Measurements from ENCODE around the gene CCDC43.
"Not testable (repeated sequence)": the region's sequence is repeated elsewhere in the genome, so short reads cannot be mapped to it uniquely, and the experiment has no call there.

Gene CCDC43

DNA sequence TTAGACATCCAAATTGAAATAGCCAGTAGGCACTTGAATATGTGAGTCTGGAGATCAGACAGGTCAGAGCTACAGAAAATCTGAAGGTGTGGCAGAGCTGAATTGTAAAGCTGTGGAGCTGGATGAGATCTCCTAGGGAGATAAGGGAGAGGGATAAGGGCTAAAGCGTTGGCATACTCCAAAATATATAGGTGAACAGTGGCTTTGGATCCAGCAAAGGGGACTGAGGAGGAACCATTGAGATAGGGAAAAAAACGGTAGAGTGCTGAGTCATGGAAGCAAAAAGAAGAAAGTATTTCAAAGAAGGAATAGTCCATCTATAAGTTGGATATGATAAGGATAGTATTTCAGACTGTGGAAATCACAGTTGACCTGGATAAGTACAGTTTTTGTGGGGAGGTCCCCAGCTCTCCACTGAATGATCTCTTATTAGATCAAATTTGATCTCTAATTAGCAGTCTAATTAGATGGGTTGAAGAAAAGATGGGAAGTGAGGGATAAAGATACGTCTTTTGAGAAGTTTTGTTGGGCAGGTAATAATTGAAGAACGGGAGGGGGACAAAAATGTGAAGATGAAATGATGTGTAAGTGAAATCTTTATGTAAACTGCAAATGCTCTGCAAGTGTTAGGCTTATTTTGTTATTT, 18.3 kb upstream of the CCDC43 start:
- H3K27ac ChIP-seq (ENCODE audit: low read depth, low read length) = peak overlapping the region; percentile 81
- peaks cover 9% of the 10 kb centered on the region for H3K4me1 ChIP-seq (ENCODE audit: control insufficient read depth, insufficient read depth, low read length, unreplicated experiment)
- peaks cover 24% of the 10 kb centered on the region for H3K79me2 ChIP-seq (ENCODE audit: control insufficient read depth, insufficient read depth, low read length, unreplicated experiment)

DNA sequence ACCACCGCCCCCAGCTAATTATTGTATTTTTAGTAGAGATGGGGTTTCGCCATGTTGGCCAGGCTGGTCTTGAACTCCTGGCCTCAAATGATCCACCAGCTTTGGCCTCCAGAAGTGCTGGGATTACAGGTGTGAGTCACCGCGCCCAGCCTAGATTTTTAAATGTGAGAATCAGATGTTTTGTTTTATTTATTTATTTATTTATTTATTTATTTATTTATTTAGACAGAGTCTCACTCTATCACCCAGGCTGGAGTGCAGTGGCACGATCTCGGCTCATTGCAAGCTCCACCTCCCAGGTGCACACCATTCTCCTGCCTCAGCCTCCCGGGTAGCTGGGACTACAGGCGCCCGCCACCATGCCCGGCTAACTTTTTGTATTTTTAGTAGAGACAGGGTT, 10.7 kb upstream of the CCDC43 start:
- H3K27me3 ChIP-seq (ENCODE audit: insufficient read depth, low read length); H3K4me1 ChIP-seq (ENCODE audit: control insufficient read depth, insufficient read depth, low read length, unreplicated experiment); H2AFZ ChIP-seq (ENCODE audit: low read length, unreplicated experiment); H3K36me3 ChIP-seq (ENCODE audit: insufficient read depth, low read length); H3K79me2 ChIP-seq (ENCODE audit: control insufficient read depth, insufficient read depth, low read length, unreplicated experiment); H3K4me3 ChIP-seq (ENCODE audit: low read depth, low read length); H3K27ac ChIP-seq (ENCODE audit: low read depth, low read length): not testable (repeated sequence)

More for the DNA sequence above, 18.3 kb upstream of the CCDC43 start:
- Histone ChIP-seq H2AFZ (ENCODE audit: low read length, unreplicated experiment) (peak overlapping the region; percentile 96), H3K4me3 (ENCODE audit: low read depth, low read length) (peak overlapping the region; percentile 98), H3K36me3 (ENCODE audit: insufficient read depth, low read length) (no peaks in the 10 kb centered on the region), H3K27me3 (ENCODE audit: insufficient read depth, low read length) (no peaks in the 10 kb centered on the region)

DNA sequence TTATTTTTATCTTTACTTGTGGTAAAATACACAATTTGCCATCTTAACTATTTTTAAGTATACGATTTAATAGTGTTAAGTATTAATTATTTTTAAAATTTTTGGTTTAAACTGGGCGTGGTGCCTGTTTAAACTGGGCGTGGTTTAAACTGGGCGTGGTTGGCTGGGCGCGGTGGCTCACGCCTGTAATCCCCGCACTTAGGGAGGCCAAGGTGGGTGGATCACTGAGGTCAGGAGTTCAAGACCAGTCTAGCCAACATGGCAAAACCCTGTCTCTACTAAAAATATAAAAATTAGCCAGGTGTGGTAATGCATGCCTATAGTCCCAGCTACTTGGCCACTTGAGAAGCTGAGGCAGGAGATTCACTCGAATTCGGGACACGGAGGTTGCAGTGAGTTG, 4.0 kb upstream of the CCDC43 start:
- H3K27ac ChIP-seq (ENCODE audit: low read depth, low read length) = no peak overlapping the region
- H3K36me3 ChIP-seq (ENCODE audit: insufficient read depth, low read length) = no peaks in the 10 kb centered on the region
- H3K79me2 ChIP-seq (ENCODE audit: control insufficient read depth, insufficient read depth, low read length, unreplicated experiment) = peaks cover 16% of the 10 kb centered on the region
- H2AFZ ChIP-seq (ENCODE audit: low read length, unreplicated experiment) = no peak overlapping the region
- H3K4me1 ChIP-seq (ENCODE audit: control insufficient read depth, insufficient read depth, low read length, unreplicated experiment) = no peaks in the 10 kb centered on the region
- no peak overlapping the region for H3K4me3 ChIP-seq (ENCODE audit: low read depth, low read length)
- H3K27me3 ChIP-seq (ENCODE audit: insufficient read depth, low read length) = no peaks in the 10 kb centered on the region

DNA sequence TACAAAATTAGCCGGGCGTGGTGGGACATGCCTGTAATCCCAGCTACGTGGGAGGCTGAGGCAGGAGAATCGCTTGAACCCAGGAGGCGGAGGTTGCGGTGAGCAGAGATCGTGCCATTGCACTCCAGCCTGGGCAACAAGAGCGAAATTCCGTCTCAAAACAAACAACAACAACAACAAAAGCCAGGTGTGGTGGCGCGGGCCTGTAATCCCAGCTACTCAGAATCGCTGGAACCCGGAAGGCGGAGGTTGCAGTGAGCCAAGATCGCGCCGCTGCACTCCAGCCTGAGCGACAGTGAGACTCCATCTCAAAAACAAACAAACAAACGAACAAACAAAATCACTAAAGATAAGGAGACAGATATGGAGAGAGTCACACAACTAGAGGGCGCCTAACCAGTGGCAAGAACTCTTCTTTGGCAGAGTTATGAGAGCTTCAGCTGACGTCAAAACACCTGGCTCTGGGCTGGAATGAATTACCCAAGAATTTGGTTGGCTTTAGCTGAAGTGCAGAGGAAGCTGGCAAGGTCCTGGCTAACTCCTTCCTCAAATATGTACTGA, 1.2 kb upstream of the CCDC43 start:
- H3K36me3 ChIP-seq (ENCODE audit: insufficient read depth, low read length); H3K4me1 ChIP-seq (ENCODE audit: control insufficient read depth, insufficient read depth, low read length, unreplicated experiment); H3K27me3 ChIP-seq (ENCODE audit: insufficient read depth, low read length): not testable (repeated sequence)
- peak overlapping the region; percentile 78 for H2AFZ ChIP-seq (ENCODE audit: low read length, unreplicated experiment)
- peak overlapping the region; percentile 97 for H3K4me3 ChIP-seq (ENCODE audit: low read depth, low read length)
- peak overlapping the region; percentile 81; the same call in 1 of the 2 replicates for H3K27ac ChIP-seq (ENCODE audit: low read depth, low read length)
- peaks cover 36% of the 10 kb centered on the region for H3K79me2 ChIP-seq (ENCODE audit: control insufficient read depth, insufficient read depth, low read length, unreplicated experiment)

DNA sequence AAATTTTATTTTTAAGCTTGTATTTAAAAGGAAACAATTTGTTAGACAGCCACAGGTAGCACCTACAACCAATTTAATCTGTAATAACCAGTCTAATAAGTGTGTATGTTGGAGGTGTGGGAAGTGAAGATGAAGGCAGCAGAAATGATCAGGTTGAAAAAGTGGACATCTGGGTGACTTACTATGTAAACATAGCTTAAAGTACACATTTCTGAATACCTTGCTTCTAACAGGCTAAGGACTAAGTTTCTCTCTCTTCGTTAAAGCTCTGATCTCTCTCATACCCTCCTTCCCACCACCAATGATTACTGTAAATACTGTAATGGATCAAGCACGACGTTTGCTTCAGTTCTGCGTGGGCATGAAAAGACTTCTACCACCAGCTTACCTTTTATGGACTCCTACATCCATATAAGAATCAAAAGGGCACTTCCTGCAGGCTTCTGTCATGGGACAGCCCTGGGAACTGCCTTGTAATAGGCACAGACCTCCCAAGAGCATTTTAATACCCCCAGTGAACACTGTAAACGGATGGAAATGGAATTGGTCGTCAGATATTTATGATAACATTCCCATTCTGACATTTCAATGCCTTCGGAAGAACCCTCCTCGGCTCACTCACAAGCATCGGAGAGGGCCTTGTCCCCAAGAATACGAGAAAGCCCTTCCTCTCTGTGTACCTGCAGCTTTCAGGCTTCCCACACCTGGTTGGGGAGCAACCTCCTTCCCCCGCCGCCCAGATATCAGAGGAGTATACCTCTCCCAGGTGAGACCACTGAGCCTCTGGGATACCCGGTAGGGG, 700 bp downstream of the CCDC43 start:
- H2AFZ ChIP-seq (ENCODE audit: low read length, unreplicated experiment) = peak overlapping the region; percentile 78
- H3K36me3 ChIP-seq (ENCODE audit: insufficient read depth, low read length) = no peaks in the 10 kb centered on the region
- peaks cover 41% of the 10 kb centered on the region for H3K79me2 ChIP-seq (ENCODE audit: control insufficient read depth, insufficient read depth, low read length, unreplicated experiment)
- no peaks in the 10 kb centered on the region for H3K27me3 ChIP-seq (ENCODE audit: insufficient read depth, low read length)
- peak overlapping the region; percentile 97 for H3K4me3 ChIP-seq (ENCODE audit: low read depth, low read length)
- peak overlapping the region; percentile 6; the same call in 1 of the 2 replicates for H3K27ac ChIP-seq (ENCODE audit: low read depth, low read length)
- no peaks in the 10 kb centered on the region for H3K4me1 ChIP-seq (ENCODE audit: control insufficient read depth, insufficient read depth, low read length, unreplicated experiment)

DNA sequence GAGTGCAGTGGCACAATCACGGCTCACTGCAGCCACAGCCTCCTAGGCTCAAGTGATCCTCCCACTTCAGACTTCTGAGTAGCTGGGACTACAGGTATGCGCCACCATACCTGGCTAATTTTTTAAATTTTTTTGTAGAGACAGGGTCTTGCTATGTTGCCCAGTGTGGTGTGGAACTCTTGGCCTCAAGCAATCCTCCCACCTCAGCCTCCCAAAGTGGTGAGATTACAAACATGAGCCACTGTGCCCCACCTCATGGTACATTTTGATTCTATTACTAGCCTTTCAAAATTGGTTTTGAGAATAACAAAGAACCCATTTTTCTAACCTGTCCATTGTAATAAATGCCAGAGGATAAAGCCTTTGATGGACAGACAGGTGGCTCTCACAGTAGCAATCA, 1.4 kb downstream of the CCDC43 start:
- Histone ChIP-seq H3K36me3 (ENCODE audit: insufficient read depth, low read length) (no peaks in the 10 kb centered on the region), H3K4me3 (ENCODE audit: low read depth, low read length) (peak overlapping the region; percentile 97), H3K27me3 (ENCODE audit: insufficient read depth, low read length) (no peaks in the 10 kb centered on the region), H3K4me1 (ENCODE audit: control insufficient read depth, insufficient read depth, low read length, unreplicated experiment) (no peaks in the 10 kb centered on the region), H2AFZ (ENCODE audit: low read length, unreplicated experiment) (no peak overlapping the region), H3K27ac (ENCODE audit: low read depth, low read length) (no peak overlapping the region), H3K79me2 (ENCODE audit: control insufficient read depth, insufficient read depth, low read length, unreplicated experiment) (peaks cover 41% of the 10 kb centered on the region)

DNA sequence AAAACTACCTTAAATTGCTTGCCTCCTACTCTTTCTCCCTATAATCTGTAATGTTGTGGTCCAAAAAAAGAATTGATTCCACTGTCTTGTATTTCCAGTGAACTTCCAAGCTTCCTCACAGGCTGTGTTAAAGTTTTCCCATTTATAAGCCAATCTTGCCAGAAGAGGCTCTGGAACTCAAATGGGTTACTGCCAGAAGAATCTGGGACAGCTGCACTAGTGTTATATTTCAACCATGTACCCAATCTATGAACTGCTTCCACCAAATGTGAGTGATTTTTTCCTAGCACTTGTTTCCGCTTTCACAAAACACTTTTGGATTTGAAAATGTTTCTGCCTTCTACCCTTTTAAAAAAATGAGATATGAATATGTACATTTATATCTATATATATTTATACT, 1.8 kb downstream of the CCDC43 start:
- Histone ChIP-seq H3K36me3 (ENCODE audit: insufficient read depth, low read length) (no peaks in the 10 kb centered on the region), H2AFZ (ENCODE audit: low read length, unreplicated experiment) (no peak overlapping the region), H3K27ac (ENCODE audit: low read depth, low read length) (no peak overlapping the region), H3K4me3 (ENCODE audit: low read depth, low read length) (no peak overlapping the region), H3K4me1 (ENCODE audit: control insufficient read depth, insufficient read depth, low read length, unreplicated experiment) (no peaks in the 10 kb centered on the region), H3K27me3 (ENCODE audit: insufficient read depth, low read length) (no peaks in the 10 kb centered on the region), H3K79me2 (ENCODE audit: control insufficient read depth, insufficient read depth, low read length, unreplicated experiment) (peaks cover 41% of the 10 kb centered on the region)

DNA sequence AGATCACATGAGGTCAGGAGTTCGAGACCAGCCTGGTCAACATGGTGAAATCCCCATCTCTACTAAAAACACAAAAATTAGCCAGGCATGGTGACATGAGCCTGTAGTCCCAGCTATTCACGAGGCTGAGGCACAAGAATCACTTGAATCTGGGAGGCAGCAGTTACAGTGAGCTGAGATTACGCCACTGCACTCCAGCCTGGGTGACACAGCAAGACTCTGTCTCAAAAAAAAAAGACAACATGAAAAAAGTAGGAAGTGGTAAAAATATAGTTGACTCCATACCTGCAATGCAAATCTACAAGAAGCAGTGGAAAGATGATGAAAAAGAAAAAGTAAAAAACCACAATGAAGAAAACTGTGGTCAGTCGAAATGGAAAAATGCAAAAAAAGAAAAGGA, 6.3 kb downstream of the CCDC43 start:
- H2AFZ ChIP-seq (ENCODE audit: low read length, unreplicated experiment); H3K4me1 ChIP-seq (ENCODE audit: control insufficient read depth, insufficient read depth, low read length, unreplicated experiment); H3K36me3 ChIP-seq (ENCODE audit: insufficient read depth, low read length); H3K4me3 ChIP-seq (ENCODE audit: low read depth, low read length); H3K27ac ChIP-seq (ENCODE audit: low read depth, low read length); H3K27me3 ChIP-seq (ENCODE audit: insufficient read depth, low read length): not testable (repeated sequence)
- H3K79me2 ChIP-seq (ENCODE audit: control insufficient read depth, insufficient read depth, low read length, unreplicated experiment) = peaks cover 22% of the 10 kb centered on the region

DNA sequence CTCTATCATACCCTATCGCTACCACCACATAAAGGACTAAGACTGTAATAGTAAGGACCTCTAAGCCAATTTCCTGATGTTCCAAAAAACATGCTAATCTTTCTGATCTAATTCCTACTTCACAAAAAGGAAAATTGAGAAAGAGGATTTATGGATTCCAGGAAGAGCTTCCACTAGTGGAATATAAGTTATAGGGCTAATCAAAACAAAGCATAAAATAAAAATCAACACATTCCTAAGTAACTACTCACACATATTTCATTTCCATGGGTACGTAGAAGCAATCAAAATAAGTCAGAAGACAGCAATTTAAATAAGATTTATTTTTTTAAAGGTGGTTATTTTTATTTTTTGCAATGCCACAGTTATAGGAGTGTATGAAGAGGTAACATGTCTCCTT, 12.4 kb downstream of the CCDC43 start:
- Histone ChIP-seq H3K27ac (ENCODE audit: low read depth, low read length) (peak overlapping the region; percentile 71), H3K27me3 (ENCODE audit: insufficient read depth, low read length) (no peaks in the 10 kb centered on the region), H3K4me1 (ENCODE audit: control insufficient read depth, insufficient read depth, low read length, unreplicated experiment) (peaks cover 16% of the 10 kb centered on the region), H3K4me3 (ENCODE audit: low read depth, low read length) (no peak overlapping the region), H2AFZ (ENCODE audit: low read length, unreplicated experiment) (no peak overlapping the region), H3K36me3 (ENCODE audit: insufficient read depth, low read length) (peaks cover 4% of the 10 kb centered on the region), H3K79me2 (ENCODE audit: control insufficient read depth, insufficient read depth, low read length, unreplicated experiment) (no peaks in the 10 kb centered on the region)

DNA sequence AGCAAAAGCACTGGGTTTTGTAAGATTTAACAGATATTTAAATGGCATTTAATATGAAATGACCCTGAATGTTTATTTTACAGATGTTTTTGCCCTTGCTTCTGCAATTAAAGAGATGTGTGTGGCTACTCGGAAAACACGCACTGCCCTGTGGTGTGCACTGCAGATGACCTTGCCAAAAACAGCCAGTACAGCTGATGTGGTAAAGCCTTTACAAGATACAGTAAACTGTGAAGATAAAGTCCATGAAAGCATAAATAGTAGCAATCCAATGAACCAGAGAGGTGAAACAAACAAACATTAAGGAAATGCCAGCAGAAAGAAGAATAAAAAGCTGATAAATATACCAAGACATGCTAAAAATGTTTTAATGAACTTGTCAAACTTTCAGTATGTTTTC, 15.7 kb downstream of the CCDC43 start:
- Histone ChIP-seq H3K79me2 (ENCODE audit: control insufficient read depth, insufficient read depth, low read length, unreplicated experiment) (no peaks in the 10 kb centered on the region), H3K4me3 (ENCODE audit: low read depth, low read length) (no peak overlapping the region), H3K27me3 (ENCODE audit: insufficient read depth, low read length) (no peaks in the 10 kb centered on the region), H3K4me1 (ENCODE audit: control insufficient read depth, insufficient read depth, low read length, unreplicated experiment) (peaks cover 16% of the 10 kb centered on the region), H2AFZ (ENCODE audit: low read length, unreplicated experiment) (no peak overlapping the region), H3K36me3 (ENCODE audit: insufficient read depth, low read length) (no peaks in the 10 kb centered on the region; the same call in 1 of the 2 replicates), H3K27ac (ENCODE audit: low read depth, low read length) (no peak overlapping the region)

Data from ACC112 (cell line).